Left renal pelvis (tissue), 4 donors: Measurements from ENCODE around the gene USP31. TPM values are rescaled to one million over a fixed set of nuclear protein-coding genes. Genes with fewer than 3 reads are reported as not detected.

Experiments
- DNase-seq, 4 donors: peaks; one replicate each; pipeline ENCODE4 v3.0.0-alpha.2; 2013; ENCODE audit warnings: low read depth in 4 of 4, low spot score in 3 of 4
- polyA plus RNA-seq, 4 donors: library from polyadenylated mRNA; unstranded; fragments of 120-200 nt; gene quantifications; one replicate each; pipeline ENCODE4 v1.2.1, GENCODE V29; 2013; ENCODE audit not compliant: insufficient read length in 4 of 4

Gene USP31
- polyA plus RNA-seq, 4 donors, result 5.4 to 7.5 (median 6.8) TPM

GRCh38 chr16:23137818-23138217, 11.4 kb downstream of the USP31 start:
- DNase-seq, result no peak

GRCh38 chr16:23137256-23137655, 12.0 kb downstream of the USP31 start:
- no peak for DNase-seq

- DNase-seq, result no peak
Observed at GRCh38 chr16:23134274-23134673, 15.0 kb downstream of the USP31 start.

- no peak for DNase-seq
Observed at GRCh38 chr16:23132775-23133463, 16.3 kb downstream of the USP31 start.

- DNase-seq, result peak in 2 of 4 donors; percentile 55 to 62
Observed at GRCh38 chr16:23131931-23132621, 17.2 kb downstream of the USP31 start.

- DNase-seq, result no peak
Observed at GRCh38 chr16:23131436-23131835, 17.8 kb downstream of the USP31 start.

- DNase-seq, result no peak
Observed at GRCh38 chr16:23131036-23131435, 18.2 kb downstream of the USP31 start.

GRCh38 chr16:23129686-23130085, 19.6 kb downstream of the USP31 start:
- DNase-seq, result no peak

- no peak for DNase-seq
Observed at GRCh38 chr16:23128056-23128455, 21.2 kb downstream of the USP31 start.

GRCh38 chr16:23125277-23125676, 24.0 kb downstream of the USP31 start:
- DNase-seq, result no peak

GRCh38 chr16:23124315-23124714, 24.9 kb downstream of the USP31 start:
- no peak for DNase-seq

- DNase-seq, result no peak
Observed at GRCh38 chr16:23122144-23122543, 27.1 kb downstream of the USP31 start.

GRCh38 chr16:23121024-23121423, 28.2 kb downstream of the USP31 start:
- DNase-seq, result no peak

- no peak for DNase-seq
Observed at GRCh38 chr16:23120562-23120961, 28.7 kb downstream of the USP31 start.

- no peak for DNase-seq
Observed at GRCh38 chr16:23119570-23119969, 29.7 kb downstream of the USP31 start.

- no peak for DNase-seq
Observed at GRCh38 chr16:23114131-23114904, 34.9 kb downstream of the USP31 start.

GRCh38 chr16:23113185-23113584, 36.1 kb downstream of the USP31 start:
- no peak for DNase-seq

- DNase-seq, result no peak
Observed at GRCh38 chr16:23110257-23110899, 38.9 kb downstream of the USP31 start.

GRCh38 chr16:23107936-23108335, 41.3 kb downstream of the USP31 start:
- no peak for DNase-seq

- no peak for DNase-seq
Observed at GRCh38 chr16:23107117-23107516, 42.1 kb downstream of the USP31 start.

- DNase-seq, result no peak
Observed at GRCh38 chr16:23105309-23105708, 43.9 kb downstream of the USP31 start.
